ENCODE results near the gene CCBE1.

The CCBE1 gene

DNA sequence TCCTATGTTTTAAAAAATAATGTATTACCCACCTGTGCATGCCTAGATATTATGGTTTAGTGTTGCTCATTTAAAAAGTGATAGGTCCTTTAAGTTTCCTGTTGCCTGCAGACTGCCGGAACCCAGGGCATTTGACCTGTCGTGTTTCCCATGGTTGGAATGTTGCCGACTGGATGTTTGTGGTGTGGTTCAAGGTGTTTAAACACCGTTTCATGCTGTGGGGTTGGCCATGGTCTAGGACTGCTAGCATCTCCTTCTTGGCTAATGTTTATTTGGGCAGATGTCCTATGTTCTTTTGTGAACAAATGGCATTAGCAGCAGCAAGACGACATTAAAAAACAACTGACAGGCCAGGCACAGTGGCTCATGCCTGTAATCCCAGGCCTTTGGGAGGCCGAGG is 245.3 kb downstream of the CCBE1 start:
- TF ChIP-seq ZBTB7A (IDR thresholded peaks at IDR 0.05; ENCODE audit: low read depth), result no peak
- no peak for TF ChIP-seq RAD21 (IDR thresholded peaks at IDR 0.05; ENCODE audit: low read depth)
- no peak for TF ChIP-seq TCF12 (IDR thresholded peaks at IDR 0.05; ENCODE audit: low read depth)
- TF ChIP-seq EGR1 (IDR thresholded peaks at IDR 0.05), result no peak
- no peak for TF ChIP-seq CREB1 (IDR thresholded peaks at IDR 0.05; ENCODE audit: low read depth)
- TF ChIP-seq FOXM1 (IDR thresholded peaks at IDR 0.05; ENCODE audit: borderline replicate concordance, low read depth), result no peak
- TF ChIP-seq, protein P1, sequence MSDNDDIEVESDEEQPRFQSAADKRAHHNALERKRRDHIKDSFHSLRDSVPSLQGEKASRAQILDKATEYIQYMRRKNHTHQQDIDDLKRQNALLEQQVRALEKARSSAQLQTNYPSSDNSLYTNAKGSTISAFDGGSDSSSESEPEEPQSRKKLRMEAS (IDR thresholded peaks at IDR 0.05), result no peak
- TF ChIP-seq TEAD4 (IDR thresholded peaks at IDR 0.05), result no peak
- TF ChIP-seq NFIC (IDR thresholded peaks at IDR 0.05), result no peak
- TF ChIP-seq, protein P2, sequence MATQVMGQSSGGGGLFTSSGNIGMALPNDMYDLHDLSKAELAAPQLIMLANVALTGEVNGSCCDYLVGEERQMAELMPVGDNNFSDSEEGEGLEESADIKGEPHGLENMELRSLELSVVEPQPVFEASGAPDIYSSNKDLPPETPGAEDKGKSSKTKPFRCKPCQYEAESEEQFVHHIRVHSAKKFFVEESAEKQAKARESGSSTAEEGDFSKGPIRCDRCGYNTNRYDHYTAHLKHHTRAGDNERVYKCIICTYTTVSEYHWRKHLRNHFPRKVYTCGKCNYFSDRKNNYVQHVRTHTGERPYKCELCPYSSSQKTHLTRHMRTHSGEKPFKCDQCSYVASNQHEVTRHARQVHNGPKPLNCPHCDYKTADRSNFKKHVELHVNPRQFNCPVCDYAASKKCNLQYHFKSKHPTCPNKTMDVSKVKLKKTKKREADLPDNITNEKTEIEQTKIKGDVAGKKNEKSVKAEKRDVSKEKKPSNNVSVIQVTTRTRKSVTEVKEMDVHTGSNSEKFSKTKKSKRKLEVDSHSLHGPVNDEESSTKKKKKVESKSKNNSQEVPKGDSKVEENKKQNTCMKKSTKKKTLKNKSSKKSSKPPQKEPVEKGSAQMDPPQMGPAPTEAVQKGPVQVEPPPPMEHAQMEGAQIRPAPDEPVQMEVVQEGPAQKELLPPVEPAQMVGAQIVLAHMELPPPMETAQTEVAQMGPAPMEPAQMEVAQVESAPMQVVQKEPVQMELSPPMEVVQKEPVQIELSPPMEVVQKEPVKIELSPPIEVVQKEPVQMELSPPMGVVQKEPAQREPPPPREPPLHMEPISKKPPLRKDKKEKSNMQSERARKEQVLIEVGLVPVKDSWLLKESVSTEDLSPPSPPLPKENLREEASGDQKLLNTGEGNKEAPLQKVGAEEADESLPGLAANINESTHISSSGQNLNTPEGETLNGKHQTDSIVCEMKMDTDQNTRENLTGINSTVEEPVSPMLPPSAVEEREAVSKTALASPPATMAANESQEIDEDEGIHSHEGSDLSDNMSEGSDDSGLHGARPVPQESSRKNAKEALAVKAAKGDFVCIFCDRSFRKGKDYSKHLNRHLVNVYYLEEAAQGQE (IDR thresholded peaks at IDR 0.05; ENCODE audit: low read depth), result no peak
- no peak for TF ChIP-seq EP300 (IDR thresholded peaks at IDR 0.05; ENCODE audit: borderline replicate concordance)
- TF ChIP-seq CEBPB (IDR thresholded peaks at IDR 0.05), result no peak
- no peak for TF ChIP-seq TAF1 (IDR thresholded peaks at IDR 0.05; ENCODE audit: low read depth)
- TF ChIP-seq, protein P3, sequence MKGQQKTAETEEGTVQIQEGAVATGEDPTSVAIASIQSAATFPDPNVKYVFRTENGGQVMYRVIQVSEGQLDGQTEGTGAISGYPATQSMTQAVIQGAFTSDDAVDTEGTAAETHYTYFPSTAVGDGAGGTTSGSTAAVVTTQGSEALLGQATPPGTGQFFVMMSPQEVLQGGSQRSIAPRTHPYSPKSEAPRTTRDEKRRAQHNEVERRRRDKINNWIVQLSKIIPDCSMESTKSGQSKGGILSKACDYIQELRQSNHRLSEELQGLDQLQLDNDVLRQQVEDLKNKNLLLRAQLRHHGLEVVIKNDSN (IDR thresholded peaks at IDR 0.05), result no peak
- TF ChIP-seq YY1 (IDR thresholded peaks at IDR 0.05; ENCODE audit: low read depth), result no peak

DNA sequence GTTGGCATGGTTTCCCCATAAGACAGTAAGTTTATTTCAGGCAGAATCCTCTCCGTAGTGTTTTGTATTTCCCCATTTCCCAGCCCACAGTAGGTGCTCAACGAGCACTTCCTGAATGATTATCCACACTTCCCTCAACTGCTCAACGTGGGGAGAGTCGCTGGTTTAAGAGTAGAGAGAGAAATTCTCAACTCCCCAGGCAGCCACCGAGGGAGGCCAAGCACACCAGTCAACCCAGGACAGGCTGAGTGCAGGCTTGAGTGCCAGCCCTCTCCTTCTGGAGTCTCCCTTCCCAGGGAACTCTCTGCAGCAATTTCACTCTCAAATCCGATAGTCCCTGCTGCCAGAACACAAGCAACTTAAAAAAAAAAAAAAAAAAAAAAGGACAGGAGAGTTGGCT is 246.2 kb downstream of the CCBE1 start:
- TF ChIP-seq, protein P2 (IDR thresholded peaks at IDR 0.05; ENCODE audit: low read depth), result no peak
- TF ChIP-seq ZBTB7A (IDR thresholded peaks at IDR 0.05; ENCODE audit: low read depth), result no peak

DNA sequence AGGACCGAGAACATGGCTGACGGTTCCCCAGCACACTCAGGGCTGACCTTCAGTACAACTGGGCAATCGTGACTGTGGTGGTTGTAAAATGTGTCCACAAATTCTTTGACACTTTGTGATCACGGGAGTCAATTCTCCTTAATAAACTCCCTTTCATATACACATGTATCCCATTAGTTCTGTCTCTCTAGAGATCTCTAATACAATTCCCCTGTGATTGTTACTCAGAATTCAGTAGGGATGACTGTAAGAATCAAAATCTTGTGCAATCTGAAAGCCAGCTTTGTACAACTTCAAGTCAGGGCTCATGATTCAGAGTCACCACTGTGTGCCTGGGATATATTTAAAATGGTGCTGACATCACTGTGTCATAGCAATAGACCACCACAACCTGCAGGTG is 248.7 kb downstream of the CCBE1 start:
- TF ChIP-seq FOXM1 (IDR thresholded peaks at IDR 0.05; ENCODE audit: borderline replicate concordance, low read depth) (no peak), ZBTB7A (IDR thresholded peaks at IDR 0.05; ENCODE audit: low read depth) (no peak), RAD21 (IDR thresholded peaks at IDR 0.05; ENCODE audit: low read depth) (no peak), YY1 (IDR thresholded peaks at IDR 0.05; ENCODE audit: low read depth) (no peak), CREB1 (IDR thresholded peaks at IDR 0.05; ENCODE audit: low read depth) (no peak), TEAD4 (IDR thresholded peaks at IDR 0.05) (no peak), EGR1 (IDR thresholded peaks at IDR 0.05) (no peak), CEBPB (IDR thresholded peaks at IDR 0.05) (no peak), NFIC (IDR thresholded peaks at IDR 0.05) (no peak)
- TF ChIP-seq, protein P2 (IDR thresholded peaks at IDR 0.05; ENCODE audit: low read depth), result no peak
- TF ChIP-seq, protein P3 (IDR thresholded peaks at IDR 0.05), result no peak

DNA sequence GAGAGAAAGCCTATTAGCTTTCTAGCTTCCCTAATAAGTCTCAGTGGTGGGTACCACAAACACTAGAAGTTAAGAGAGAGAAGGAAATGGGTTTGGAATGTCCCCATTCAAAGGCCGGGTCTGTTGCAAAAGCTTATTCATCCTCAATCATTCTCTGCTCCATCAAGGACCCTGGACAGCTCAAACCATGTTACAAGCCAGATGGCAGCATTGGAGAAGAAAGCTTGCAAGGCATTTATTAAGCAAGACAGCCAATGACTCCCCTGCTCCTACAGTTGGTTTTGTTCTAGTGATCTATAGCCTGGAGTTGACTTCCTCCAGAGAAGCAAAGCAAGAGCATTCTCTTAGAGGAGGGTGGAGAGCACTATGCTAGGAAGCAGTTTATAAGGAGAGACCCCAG is 251.2 kb downstream of the CCBE1 start:
- TF ChIP-seq, protein P2 (IDR thresholded peaks at IDR 0.05; ENCODE audit: low read depth), result peak; percentile 82
- no peak for TF ChIP-seq NFIC (IDR thresholded peaks at IDR 0.05)

Data from Ishikawa (cell line).